Limb (tissue), 2 donors: Measurements from ENCODE around the gene PKP3.
"Not testable (repeated sequence)": the region's sequence is repeated elsewhere in the genome, so short reads cannot be mapped to it uniquely, and the experiment has no call there.

Experiments
- DNase-seq, 2 donors: peaks; one replicate each; pipeline ENCODE4 v3.0.0-alpha.2; 2016; ENCODE audit errors: extremely low spot score in 2 of 2

PKP3 gene

GRCh38 chr11:428295-428694, 34.3 kb downstream of the PKP3 start:
- DNase-seq, result no peak

GRCh38 chr11:429391-429790, 35.4 kb downstream of the PKP3 start:
- no peak for DNase-seq

- DNase-seq, result no peak
Observed at GRCh38 chr11:429931-430456, 36.0 kb downstream of the PKP3 start.

- DNase-seq, result no peak
Observed at GRCh38 chr11:431921-432320, 37.9 kb downstream of the PKP3 start.

- no peak for DNase-seq
Observed at GRCh38 chr11:432501-433100, 38.6 kb downstream of the PKP3 start.

GRCh38 chr11:433111-433510, 39.1 kb downstream of the PKP3 start:
- DNase-seq, result no peak

GRCh38 chr11:433641-434040, 39.6 kb downstream of the PKP3 start:
- no peak for DNase-seq

- no peak for DNase-seq
Observed at GRCh38 chr11:434496-434895, 40.5 kb downstream of the PKP3 start.

- not testable (repeated sequence) for DNase-seq
Observed at GRCh38 chr11:434999-435740, 41.2 kb downstream of the PKP3 start.

GRCh38 chr11:437228-437870, 43.3 kb downstream of the PKP3 start:
- DNase-seq, result no peak

GRCh38 chr11:438101-438844, 44.3 kb downstream of the PKP3 start:
- no peak for DNase-seq

- no peak for DNase-seq
Observed at GRCh38 chr11:439315-440064, 45.5 kb downstream of the PKP3 start.

GRCh38 chr11:440065-441042, 46.3 kb downstream of the PKP3 start:
- DNase-seq, result no peak

GRCh38 chr11:441043-441417, 47.0 kb downstream of the PKP3 start:
- no peak for DNase-seq

- no peak for DNase-seq
Observed at GRCh38 chr11:441418-442274, 47.6 kb downstream of the PKP3 start, which contains the start of gene ANO9. TSS of gene ANO9 (minus strand) at chr11:442011. CDS start at chr11:441926, 85 bp downstream.

GRCh38 chr11:442611-443081, 48.6 kb downstream of the PKP3 start:
- DNase-seq, result no peak

- DNase-seq, result no peak
Observed at GRCh38 chr11:443542-444199, 49.7 kb downstream of the PKP3 start.
